Measurements from ENCODE around the gene KCNIP4. TPM values are rescaled to one million over a fixed set of nuclear protein-coding genes. Genes with fewer than 3 reads are reported as not detected.

Gene KCNIP4
- total and polyA plus RNA-seq, 10 of the 15 experiments (the other 5 are each of a cell fraction or from before 2014, with no cell fraction given): 0.03 to 0.23 (median 0.13) TPM; not detected in 7

- 4% methylated on average over 2 of the region's 2 CpGs for WGBS (ENCODE audit: insufficient coverage, insufficient replicate concordance, low lambda C conversion rate, missing lambda C conversion rate)
- Histone ChIP-seq H3K36me3 (ENCODE audit: control insufficient read depth in 2 of 2, insufficient read depth in 2 of 2, low read length in 1 of 2) (no peaks in the 10 kb centered on the region), H3K79me2 (ENCODE audit: control insufficient read depth, insufficient read depth, low read length) (no peaks in the 10 kb centered on the region), H3K9me3 (replicated peaks; ENCODE audit: control insufficient read depth, insufficient read depth, low read length) (no peaks in the 10 kb centered on the region), H4K20me1 (ENCODE audit: control insufficient read depth, insufficient read depth) (no peaks in the 10 kb centered on the region), H3K9ac (ENCODE audit: control insufficient read depth, insufficient read depth, low read length) (no peak overlapping the region), H3K27ac (ENCODE audit: control insufficient read depth, insufficient read depth) (no peak overlapping the region), H3K4me2 (ENCODE audit: control insufficient read depth, insufficient read depth) (no peak overlapping the region), H3K4me3 (no peak overlapping the region), H2AFZ (ENCODE audit: control insufficient read depth, low read depth, low read length) (no peak overlapping the region), H3K4me1 (ENCODE audit: control insufficient read depth, insufficient read depth, low read length) (no peaks in the 10 kb centered on the region), H3K27me3 (replicated peaks in 1 of 2; ENCODE audit: control insufficient read depth in 2 of 2, insufficient read depth in 2 of 2, low read length in 1 of 2) (no peaks in the 10 kb centered on the region)
- no peak for DNase-seq (ENCODE audit: low read depth, low spot score)
- ChIA-PET SMC1A (ENCODE audit: uncharacterized antibody, unreplicated experiment) (interaction anchor here (0.6 kb wide), 1 partner anchor 971 kb away, joined by 3 read pairs; no protein-coding TSS in a partner anchor), RAD21 (ENCODE audit: unreplicated experiment) (no interaction called here), CTCF (no interaction called here), POLR2A (no interaction called here)
- FAIRE-seq: no peak
- BruUV-seq (replicated peaks): no TSS peak
- TF ChIP-seq ZNF24 (IDR thresholded peaks at IDR 0.05) (no peak), MEF2B (IDR thresholded peaks at IDR 0.05; ENCODE audit: partially characterized antibody, poor library complexity, severe bottlenecking) (no peak), ZBTB33 (IDR thresholded peaks at IDR 0.05) (no peak), NFYA (IDR thresholded peaks at IDR 0.05; ENCODE audit: borderline replicate concordance, low read depth, low read length) (no peak), EZH2 (IDR thresholded peaks at IDR 0.05; ENCODE audit: borderline replicate concordance, control insufficient read depth, low read depth, low read length) (no peak), SMARCA5 (IDR thresholded peaks at IDR 0.05) (no peak), POLR2AphosphoS2 (IDR thresholded peaks at IDR 0.05; ENCODE audit: low read depth, low read length) (no peak), ETV6 (conservative IDR thresholded peaks at IDR 0.05 in 1 of 2, IDR thresholded peaks at IDR 0.05 in 1 of 2; ENCODE audit: borderline replicate concordance in 1 of 2, low read depth in 1 of 2) (no peak), RELB (IDR thresholded peaks at IDR 0.05; ENCODE audit: low read depth) (no peak)
- in situ Hi-C loops (cut with MboI): no loop called here
- intact Hi-C loops (cut with micrococcal nuclease; ENCODE audit: unreplicated experiment): no loop called here
- no peak for ATAC-seq
These were observed 1066.9 kb downstream of the KCNIP4 start for GRCh38 chr4:20881658-20882057.

All from GM12878 (cell line).